ENCODE results near the gene SHROOM3.

- TF ChIP-seq EP300 (IDR thresholded peaks at IDR 0.05) (no peak), CTCF (IDR thresholded peaks at IDR 0.05) (no peak), POLR2A (IDR thresholded peaks at IDR 0.05) (no peak), POLR2AphosphoS5 (IDR thresholded peaks at IDR 0.05) (no peak)
These were observed 306.6 kb downstream of the SHROOM3 start for GRCh38 chr4:76741663-76742020.
